ENCODE results near the gene TMEM145. TPM values are rescaled to one million over a fixed set of nuclear protein-coding genes. Genes with fewer than 3 reads are reported as not detected.

Gene TMEM145
- total and polyA plus RNA-seq, 7 donors = 0.21 to 2.5 (median 0.54) TPM; not detected in 1

DNA sequence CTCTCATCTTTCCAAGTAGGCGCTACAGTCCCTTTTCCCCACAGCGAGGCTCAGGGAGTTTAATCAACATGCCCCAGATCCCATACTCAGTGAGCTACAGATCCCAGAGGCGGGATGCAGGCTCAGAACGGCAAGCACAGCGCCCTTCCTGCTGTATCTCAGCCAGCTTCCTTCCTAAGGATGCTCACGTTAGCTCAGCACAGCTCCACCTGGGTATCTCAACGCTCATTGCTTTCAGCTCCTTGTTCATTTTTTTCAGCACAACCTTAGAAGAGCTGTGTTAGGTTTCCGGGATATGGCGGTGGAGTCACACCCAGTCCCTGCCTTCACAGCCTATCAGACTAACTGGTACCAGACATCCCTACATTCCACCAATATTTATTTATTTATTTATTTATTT, 9.2 kb downstream of the TMEM145 start:
- TF ChIP-seq, protein P1, sequence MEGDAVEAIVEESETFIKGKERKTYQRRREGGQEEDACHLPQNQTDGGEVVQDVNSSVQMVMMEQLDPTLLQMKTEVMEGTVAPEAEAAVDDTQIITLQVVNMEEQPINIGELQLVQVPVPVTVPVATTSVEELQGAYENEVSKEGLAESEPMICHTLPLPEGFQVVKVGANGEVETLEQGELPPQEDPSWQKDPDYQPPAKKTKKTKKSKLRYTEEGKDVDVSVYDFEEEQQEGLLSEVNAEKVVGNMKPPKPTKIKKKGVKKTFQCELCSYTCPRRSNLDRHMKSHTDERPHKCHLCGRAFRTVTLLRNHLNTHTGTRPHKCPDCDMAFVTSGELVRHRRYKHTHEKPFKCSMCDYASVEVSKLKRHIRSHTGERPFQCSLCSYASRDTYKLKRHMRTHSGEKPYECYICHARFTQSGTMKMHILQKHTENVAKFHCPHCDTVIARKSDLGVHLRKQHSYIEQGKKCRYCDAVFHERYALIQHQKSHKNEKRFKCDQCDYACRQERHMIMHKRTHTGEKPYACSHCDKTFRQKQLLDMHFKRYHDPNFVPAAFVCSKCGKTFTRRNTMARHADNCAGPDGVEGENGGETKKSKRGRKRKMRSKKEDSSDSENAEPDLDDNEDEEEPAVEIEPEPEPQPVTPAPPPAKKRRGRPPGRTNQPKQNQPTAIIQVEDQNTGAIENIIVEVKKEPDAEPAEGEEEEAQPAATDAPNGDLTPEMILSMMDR (IDR thresholded peaks at IDR 0.05) = no peak
- no peaks in the 10 kb centered on the region for H3K36me3 ChIP-seq (ENCODE audit: insufficient read depth in 1 of 2, low read depth in 1 of 2)
- no peak for ATAC-seq
- no peak for DNase-seq
- H3K9me3 ChIP-seq = no peaks in the 10 kb centered on the region
- H3K4me1 ChIP-seq = peaks cover 14% of the 10 kb centered on the region
- intact Hi-C loops (cut with DNase I) = loop anchor here in 1 of 2 donors (2.0 kb wide), 1 partner anchor 76 kb away; no protein-coding TSS in a partner anchor
- H3K27me3 ChIP-seq (ENCODE audit: insufficient read depth in 3 of 3, low read length in 2 of 3) = peaks cover 0 to 22% (median 14%) of the 10 kb centered on the region in 3 donors
- H3K4me3 ChIP-seq = no peak overlapping the region
- H3K27ac ChIP-seq = no peak overlapping the region
- WGBS, 3 donors = 62 to 65% (median 64%) methylated on average over 9 of the region's 9 CpGs

DNA sequence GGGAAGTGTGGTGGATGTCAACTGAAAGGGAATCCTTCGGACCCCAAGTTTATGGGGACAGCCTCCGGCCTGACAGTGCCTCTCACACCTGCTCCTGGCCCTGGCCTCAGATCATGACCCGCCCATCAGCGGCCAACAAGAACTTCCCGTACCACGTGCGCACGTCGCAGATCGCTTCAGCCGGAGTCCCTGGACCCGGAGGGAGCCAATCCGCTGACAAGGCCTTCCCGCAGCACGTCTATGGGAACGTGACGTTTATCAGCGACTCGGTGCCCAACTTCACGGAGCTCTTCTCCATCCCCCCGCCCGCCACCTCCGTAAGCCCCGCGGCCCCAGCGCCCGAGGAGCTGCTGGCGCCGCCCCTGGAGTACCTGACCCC, 10.4 kb downstream of the TMEM145 start:
- intact Hi-C loops (cut with DNase I) = loop anchor here in 1 of 2 donors (2.0 kb wide), 1 partner anchor 77 kb away; no protein-coding TSS in a partner anchor
- H3K4me3 ChIP-seq = no peak overlapping the region

DNA sequence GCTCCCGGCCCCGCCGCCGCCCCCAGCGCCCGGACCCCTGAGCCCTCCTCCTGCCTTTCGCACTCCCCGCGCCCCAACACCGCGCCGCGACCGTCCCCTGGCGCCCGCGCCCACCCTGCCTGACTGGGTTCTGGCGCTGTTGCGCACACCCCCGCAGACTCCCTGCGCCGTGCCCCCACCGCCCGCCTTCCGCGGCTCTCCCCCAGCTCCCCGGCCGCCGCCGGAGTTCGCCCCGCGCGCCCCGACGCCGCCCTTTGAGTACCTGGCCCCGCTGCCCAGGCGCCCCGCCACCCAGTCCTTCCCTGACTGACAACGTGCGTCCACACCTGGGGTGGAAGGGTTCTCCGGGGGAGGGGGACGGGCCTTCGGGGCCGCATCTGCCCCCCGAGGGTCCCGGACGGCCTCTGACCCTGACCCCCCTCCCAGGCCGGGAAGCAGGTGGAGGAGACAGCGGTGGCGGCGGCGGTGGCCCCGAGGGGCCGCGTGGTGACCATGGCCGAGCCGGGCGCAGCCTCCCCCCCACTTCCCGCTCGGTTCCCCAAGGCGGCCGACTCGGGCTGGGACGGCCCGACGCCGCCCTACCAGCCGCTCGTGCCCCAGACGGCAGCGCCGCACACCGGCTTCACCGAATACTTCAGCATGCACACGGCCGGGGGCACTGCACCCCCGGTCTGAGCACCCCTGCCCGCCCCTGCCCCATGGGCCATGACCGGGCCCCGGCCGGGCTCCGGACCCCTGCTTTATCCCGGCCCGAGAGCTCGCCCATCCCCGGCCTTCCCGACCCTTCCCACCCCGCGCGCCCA, 10.9 kb downstream of the TMEM145 start:
- H3K36me3 ChIP-seq (ENCODE audit: insufficient read depth in 1 of 2, low read depth in 1 of 2) = no peaks in the 10 kb centered on the region
- intact Hi-C loops (cut with DNase I) = loop anchor here in 1 of 2 donors (2.0 kb wide), 1 partner anchor 77 kb away; no protein-coding TSS in a partner anchor
- ATAC-seq (no peak), DNase-seq (no peak)
- TF ChIP-seq, protein P1 (IDR thresholded peaks at IDR 0.05) = no peak
- H3K4me3 ChIP-seq = peak overlapping the region; percentile 91
- no peaks in the 10 kb centered on the region for H3K9me3 ChIP-seq
- H3K27me3 ChIP-seq (ENCODE audit: insufficient read depth in 3 of 3, low read length in 2 of 3) = peaks cover 0 to 22% (median 14%) of the 10 kb centered on the region in 3 donors
- WGBS, 3 donors = 1 to 3% (median 1%) methylated on average over 49 to 88 of the region's 92 CpGs
- H3K4me1 ChIP-seq = peaks cover 17% of the 10 kb centered on the region
- no peak overlapping the region for H3K27ac ChIP-seq

More for the DNA sequence above, 10.4 kb downstream of the TMEM145 start:
- ATAC-seq = no peak
- DNase-seq = no peak
- Histone ChIP-seq H3K27ac (no peak overlapping the region), H3K27me3 (ENCODE audit: insufficient read depth in 3 of 3, low read length in 2 of 3) (peaks cover 0 to 22% (median 14%) of the 10 kb centered on the region in 3 donors), H3K4me1 (peaks cover 17% of the 10 kb centered on the region), H3K9me3 (no peaks in the 10 kb centered on the region), H3K36me3 (ENCODE audit: insufficient read depth in 1 of 2, low read depth in 1 of 2) (no peaks in the 10 kb centered on the region)
- 12 to 18% (median 13%) methylated on average over 28 to 29 of the region's 29 CpGs for WGBS, 3 donors
- TF ChIP-seq, protein P1 (IDR thresholded peaks at IDR 0.05) = no peak

DNA sequence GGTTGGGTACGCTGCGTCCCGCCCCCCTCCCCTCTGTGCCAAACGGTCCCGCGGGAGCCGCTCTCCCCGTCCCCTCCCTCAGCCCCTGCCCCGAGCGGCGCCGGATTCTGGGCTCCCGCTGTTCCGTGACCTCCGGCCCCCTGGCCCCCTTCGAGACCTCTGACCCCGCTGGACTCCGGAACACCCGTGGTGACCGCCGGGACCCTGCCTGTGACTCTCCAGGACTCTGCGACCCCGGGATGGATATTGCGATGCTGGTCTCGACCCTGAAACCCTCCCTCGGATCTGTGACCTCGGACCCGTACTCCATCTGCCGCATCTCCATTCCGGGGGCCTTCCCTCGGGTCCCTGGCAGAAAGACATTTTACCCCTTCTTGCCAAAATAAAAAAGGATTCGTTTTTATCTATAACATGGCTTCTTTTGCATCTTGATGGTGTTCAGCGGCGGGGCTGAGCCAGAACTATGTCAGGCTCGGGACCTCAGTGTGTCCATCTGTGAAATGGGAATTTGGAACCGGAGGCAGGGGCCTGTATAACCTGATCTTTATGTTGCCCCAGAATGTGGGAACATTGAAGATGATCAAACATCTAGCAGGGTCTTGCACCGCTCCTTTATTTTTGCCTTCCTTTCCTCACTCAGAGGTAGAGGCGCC, 11.7 kb downstream of the TMEM145 start:
- intact Hi-C loops (cut with DNase I) = loop anchor here in 1 of 2 donors (5.0 kb wide), 1 partner anchor 192 kb away; the partner anchor contains the start of gene POU2F2
- Histone ChIP-seq H3K36me3 (ENCODE audit: insufficient read depth in 1 of 2, low read depth in 1 of 2) (no peaks in the 10 kb centered on the region), H3K4me3 (peak overlapping the region; percentile 91), H3K4me1 (peaks cover 17% of the 10 kb centered on the region), H3K27ac (no peak overlapping the region), H3K9me3 (no peaks in the 10 kb centered on the region), H3K27me3 (ENCODE audit: insufficient read depth in 3 of 3, low read length in 2 of 3) (peaks cover 0 to 22% (median 14%) of the 10 kb centered on the region in 3 donors)
- 2 to 4% (median 2%) methylated on average over 22 to 37 of the region's 38 CpGs for WGBS, 3 donors
- TF ChIP-seq, protein P1 (IDR thresholded peaks at IDR 0.05) = peak; percentile 83
- DNase-seq = no peak
- ATAC-seq = no peak
